Measurements from ENCODE around the gene MBIP.
A peak's percentile ranks its signal among the peaks of the same experiment; 100 is the strongest.

MBIP gene

DNA sequence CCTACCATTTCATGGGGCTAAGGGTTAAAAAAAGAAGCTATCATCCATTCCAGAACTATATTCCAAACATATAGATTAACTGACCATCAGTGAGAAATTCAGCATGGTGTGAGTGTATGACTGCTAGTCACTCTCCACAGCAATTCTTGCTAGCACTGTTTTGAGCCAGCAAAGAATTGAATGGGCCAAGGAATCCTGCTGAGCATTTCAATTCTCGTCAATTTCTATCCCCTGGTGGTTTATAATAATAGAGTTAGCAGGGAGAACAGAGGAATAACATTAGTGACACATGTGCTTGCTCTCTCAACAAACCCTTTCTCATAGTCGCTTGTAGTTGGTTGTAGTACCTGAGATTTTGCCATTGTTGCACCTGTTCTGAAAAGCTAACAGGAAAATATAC is 7.2 kb downstream of the MBIP start:
- DNase-seq: no peak

DNA sequence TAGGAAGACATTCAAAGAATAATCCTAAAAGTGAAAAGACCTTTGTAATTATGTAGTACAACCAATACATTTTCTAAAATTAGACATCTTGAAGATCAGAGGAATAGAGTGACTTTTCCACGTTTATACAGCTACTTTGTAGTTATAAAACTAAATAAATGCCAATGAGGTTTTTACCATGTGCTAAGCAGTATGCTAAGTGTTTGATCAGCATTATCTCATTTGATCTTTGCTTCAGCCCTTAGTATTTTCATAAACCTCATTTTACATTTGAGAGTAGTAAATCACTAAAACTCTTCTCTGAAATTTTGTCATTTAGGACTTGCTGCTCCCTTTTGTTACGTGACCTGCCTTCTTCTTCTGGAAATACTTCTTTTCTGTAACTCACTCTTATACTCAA is 13.6 kb downstream of the MBIP start:
- DNase-seq: no peak

DNA sequence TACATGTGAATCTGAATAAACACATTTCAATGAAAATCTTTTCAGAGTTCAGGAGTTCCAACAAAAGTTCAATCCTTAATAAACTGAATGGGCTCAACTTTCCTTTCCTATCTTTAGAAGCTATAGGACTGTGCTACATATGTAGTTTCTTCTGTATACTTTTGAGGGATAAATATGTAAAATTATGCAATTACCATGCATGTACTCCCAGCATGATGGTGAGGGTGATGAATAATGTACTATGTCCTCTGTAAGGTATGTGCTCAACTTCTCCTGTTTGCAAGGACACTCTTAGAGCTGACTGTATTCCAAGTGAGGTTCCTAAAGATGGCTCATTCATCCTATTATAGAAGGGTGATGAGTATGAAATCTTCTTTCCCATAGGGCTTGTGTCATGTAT is 15.5 kb downstream of the MBIP start:
- no peak for DNase-seq

DNA sequence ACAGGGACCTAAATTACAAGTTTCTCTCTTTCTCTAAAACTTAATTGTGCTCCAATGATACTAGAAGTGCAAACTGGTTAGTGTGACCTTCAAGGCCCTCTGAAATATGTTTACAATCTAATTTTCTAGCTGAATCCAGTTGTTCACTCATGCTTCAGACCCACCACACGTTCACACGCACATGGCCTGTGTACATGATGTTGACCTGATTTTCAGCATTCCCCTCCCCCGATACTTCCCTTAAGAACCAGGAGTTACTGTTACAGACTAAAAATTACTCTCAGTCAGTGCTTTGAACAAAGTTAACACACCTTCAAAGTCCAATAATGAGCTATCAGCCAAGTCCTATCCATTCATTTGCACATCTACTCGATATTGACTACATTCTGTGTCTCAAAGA is 16.5 kb downstream of the MBIP start:
- DNase-seq: no peak

DNA sequence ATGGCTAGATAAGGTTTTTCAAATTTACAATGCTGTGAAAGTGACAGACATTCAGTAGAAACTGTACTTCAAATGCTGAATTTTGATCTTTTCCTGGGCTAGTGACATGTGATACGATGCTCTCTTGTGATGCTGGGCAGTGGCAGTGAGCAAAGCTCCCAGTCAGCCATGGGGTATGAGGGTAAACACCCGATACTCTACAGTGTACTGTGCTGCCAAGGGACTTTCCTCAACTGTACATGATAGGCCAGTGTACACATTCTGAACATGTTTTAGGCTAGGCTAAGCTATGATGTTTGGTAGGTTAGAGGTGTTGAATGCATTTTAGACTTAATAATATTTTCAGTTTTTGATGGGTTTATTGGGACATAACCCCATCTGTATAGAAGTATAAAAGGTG is 17.6 kb downstream of the MBIP start:
- DNase-seq: no peak

DNA sequence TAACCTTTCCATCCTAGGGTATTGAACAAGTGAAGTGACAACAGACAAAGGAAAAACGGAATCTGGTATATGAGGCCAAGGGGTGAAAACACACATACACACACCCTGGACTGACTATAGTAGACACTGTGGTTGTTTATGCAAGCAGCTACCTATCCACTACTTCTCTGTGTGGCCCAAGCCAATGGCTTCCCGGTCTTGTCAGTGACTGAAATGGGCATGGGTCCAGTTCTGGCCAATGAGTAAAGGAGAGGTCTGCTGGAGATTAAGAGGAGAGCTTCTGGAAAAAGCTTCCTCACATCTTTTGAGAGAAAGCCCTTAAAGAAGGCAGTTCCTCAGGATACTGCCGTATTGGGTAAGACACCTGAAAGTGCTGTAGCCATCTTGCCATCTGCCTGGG is 19.3 kb downstream of the MBIP start:
- no peak for DNase-seq

DNA sequence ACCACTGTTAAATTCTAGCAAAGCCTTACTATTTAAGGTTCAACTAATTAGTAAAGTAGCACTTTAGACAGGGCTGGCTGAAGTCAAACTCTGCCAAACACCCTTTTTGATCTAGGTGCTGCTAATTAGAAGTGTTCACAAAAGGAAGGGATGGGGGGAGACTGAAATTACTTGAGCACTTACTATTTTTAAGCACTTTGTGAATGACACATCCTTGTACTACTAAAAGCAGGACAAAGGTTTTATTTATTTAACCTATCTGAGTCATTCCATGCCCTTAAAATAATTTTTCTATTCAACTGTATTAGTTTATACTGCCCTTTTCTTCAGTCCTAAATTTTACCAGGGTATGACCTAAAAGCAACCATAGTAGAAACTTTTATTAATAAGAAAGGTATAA is 20.1 kb downstream of the MBIP start:
- no peak for DNase-seq

DNA sequence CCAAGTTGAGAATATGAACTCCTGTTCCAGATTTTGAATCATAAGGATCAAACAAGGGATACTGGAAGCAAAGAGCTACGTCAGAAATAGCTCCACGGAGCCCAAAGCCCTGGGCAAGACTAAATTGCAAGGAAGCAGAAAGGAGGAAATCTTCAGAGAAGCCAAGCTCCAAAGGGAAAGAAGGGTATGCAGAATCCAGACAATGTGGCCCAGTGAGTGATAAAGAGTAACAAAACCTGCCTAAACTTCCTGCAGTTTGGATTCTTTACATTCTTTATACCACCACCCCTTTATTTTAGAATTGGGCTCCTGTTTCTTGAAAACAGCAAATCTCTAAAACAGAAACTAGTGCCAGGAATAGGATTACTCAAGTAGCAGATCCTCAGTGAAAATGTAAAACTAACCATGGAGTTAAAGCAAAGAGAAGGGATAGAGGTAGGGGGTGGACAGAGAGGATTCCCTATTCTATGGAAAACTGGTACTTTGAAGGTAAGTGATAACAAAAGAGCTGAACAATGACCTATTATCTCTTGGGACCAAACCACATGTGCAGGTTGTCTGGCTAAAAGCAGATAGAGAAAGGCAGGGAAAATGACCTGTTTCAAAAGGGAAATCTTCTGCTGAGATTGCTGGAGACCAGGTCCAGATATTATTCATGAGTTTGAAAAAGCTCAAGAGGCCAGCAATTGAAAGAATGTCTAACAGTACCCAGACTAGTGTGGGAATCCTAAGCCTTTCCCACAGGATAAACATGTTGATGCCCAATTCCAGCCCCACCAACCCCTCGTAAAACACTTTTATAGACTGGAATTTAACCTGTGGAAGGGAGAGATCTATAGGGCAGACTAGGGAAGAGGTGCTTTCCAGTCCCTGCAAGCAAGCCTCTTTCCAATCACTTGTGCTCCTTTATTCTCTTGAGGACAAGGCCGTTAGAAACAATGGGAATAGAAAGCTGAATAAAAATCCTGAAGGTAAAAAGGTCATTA is 24.5 kb downstream of the MBIP start:
- no peak for DNase-seq

DNA sequence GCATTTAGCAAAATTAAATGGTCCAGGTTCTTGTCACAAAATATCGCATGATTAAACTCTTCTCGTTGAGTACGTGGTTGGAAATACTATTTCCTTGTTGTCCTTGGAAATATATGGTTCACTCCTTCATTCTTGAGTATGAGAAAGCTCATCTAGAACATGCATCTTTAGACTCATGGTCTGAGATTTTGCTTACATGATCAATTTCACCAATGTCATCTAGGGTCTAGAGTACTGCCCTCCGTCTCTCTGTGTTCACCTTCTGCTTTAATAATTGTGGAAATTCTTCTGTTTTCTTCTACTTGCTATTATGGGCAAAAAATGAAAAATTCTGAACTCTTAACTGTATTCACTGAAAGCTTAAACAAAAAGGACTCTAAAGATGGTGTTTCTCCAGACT is 25.9 kb downstream of the MBIP start:
- no peak for DNase-seq

DNA sequence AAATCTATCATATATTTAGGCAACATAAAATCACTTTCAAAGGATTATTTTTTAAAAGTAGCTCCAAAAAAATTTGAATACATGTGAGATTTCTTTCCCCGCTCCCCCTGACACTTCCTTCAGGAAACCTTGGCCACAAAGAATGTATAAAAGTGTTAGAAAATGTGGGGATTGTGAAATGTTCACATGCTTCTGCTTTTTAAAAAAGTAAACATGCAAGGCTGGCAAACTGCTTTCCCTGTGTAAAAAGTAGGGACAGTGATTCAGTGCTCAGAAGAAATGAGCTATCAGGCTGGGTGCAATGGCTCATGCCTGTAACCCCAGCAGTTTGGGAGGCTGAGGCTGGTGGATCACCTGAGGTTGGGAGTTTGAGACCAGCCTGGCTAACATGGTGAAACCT is 26.6 kb downstream of the MBIP start:
- no peak for DNase-seq

DNA sequence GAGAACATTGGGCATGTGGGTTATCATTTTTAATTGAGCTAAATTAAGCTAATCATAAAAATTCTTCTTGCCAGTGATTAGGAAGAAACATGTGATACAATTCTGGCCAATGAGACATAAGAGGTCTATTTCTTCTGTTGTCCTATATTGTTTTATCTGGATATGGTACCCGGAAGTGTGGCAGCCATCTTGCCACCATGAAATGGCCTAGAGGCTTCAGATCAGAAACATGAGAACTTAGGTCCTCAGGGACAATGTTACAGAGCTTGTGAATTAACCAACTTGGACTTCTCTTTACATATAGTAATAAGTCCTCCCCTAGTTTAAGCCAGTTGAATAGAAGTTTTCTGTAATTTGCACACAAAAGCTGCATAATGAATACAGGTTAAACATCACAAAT is 30.5 kb downstream of the MBIP start:
- no peak for DNase-seq

DNA sequence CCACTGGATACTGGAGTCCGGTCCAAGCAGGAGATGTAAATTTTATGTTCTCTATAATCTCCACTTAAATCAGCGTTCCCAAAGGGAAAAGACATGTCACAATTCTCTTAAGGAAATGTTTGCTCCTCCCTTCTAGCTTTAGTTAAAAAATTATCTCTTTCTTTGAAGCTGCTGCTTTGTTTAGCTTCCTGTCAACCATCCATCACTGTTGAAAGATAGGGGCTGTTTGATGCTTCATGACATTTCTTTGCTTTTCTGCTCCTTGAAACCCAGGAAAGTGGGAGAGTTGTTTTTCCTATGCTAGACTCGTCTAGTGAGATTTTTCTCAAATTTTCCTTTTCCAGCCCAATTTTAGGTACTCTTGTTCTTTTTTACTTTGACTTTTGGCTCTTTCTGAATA is 31.9 kb downstream of the MBIP start:
- DNase-seq: no peak

DNA sequence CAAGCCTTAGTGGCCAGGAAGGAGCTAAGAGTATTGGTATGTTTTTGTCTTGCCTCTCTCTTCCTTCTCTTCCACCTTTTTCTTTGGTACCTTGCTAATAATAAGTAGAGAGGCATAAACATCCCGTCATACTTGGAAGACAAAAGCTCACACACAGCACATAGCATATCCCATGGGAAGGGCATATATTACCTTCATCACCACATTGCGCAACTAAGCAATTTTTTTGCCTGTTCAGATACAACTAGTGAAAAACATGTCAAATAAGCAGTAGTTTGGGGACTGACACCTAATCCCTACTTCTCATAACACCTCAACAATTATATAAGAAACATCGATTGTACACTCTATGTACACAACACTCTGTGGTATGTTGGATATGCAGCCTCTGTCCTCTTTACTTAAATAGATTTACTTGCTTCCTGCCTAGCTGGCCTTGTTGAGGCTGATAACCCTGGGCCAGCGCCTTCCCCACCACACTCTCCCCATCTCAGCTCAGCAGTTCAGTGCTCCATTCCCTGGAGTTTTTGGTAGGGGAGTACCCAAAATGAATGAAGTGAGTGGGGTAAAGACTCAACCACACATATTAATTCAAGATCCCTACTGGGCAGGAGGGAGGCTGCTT is 35.4 kb downstream of the MBIP start:
- no peak for DNase-seq

DNA sequence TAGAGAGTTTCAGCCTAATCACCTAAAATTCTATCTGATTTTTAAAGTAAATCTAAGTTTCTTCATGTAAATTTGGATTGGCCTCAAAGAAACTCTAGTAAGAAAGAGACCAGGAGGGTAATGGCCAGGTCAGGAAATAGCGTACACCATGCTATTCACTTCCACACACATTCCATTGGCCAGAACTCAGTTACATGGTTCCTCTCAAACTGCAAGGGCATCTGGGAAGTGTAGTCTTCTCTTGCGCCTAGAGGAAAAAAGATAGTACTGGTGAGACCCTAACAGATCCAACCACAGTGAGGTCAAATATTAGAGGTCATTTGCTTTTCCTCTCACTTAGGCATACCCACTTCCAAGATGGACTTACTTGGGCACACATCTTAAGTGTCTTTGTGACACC is 39.1 kb downstream of the MBIP start:
- no peak for DNase-seq

DNA sequence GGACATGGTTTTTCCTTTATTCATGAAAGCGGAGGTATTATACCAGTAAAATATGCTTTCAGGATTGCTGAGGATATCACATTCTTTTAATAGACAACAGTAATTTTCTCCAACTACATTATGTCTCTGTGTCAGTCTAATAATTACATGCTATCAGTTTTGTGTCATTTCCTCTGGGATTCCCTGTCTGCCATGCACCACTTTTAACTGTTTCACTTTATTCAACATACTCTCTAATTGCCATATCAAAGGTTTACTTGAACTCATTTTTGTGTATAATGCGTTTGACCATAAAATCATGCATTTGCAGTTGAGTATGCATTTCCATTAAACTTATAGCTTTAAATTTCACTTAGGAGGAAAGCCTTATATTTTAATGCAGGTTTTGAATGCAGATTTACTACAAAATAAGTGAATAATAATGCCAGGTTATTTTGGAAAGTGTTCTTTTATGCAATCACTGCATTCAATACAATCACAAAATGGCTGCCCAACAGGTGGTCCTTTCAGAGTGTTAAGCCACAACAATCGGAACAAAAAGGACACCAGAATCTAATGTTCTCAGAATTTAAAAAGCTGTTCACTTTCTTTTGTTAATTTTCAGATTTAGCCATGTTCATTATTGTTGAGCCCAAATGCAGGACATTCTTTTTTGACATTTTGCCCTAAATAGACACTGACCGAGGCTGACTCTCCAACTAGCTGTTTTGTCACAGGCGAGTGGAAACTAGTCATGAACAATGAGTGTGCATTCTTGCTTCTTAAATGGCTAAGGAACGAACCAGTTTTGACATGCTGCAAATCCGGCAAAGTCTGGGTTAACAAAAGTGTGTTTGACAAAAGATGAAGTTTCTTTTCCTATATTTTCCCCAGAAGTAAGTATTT is 40.9 kb downstream of the MBIP start:
- no peak for DNase-seq

DNA sequence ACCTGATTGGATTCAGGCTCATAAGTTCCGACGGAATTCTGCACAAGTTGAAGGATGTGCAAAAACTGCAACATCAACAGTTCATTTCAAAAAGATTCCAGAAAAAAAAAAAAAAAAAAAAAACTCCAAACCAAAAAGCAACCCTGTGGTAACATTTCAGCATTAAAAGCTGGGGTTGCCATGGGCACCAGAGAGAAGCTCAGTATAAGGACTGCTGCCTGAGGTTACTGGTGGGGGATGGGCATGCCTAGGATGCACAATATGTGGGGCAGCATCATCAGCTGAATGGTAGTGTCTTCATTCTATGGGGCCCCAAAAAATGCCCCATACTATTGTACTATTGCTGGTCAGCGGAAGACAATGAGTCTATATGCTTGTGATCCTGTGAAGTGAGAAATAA is 44.7 kb downstream of the MBIP start:
- no peak for DNase-seq

DNA sequence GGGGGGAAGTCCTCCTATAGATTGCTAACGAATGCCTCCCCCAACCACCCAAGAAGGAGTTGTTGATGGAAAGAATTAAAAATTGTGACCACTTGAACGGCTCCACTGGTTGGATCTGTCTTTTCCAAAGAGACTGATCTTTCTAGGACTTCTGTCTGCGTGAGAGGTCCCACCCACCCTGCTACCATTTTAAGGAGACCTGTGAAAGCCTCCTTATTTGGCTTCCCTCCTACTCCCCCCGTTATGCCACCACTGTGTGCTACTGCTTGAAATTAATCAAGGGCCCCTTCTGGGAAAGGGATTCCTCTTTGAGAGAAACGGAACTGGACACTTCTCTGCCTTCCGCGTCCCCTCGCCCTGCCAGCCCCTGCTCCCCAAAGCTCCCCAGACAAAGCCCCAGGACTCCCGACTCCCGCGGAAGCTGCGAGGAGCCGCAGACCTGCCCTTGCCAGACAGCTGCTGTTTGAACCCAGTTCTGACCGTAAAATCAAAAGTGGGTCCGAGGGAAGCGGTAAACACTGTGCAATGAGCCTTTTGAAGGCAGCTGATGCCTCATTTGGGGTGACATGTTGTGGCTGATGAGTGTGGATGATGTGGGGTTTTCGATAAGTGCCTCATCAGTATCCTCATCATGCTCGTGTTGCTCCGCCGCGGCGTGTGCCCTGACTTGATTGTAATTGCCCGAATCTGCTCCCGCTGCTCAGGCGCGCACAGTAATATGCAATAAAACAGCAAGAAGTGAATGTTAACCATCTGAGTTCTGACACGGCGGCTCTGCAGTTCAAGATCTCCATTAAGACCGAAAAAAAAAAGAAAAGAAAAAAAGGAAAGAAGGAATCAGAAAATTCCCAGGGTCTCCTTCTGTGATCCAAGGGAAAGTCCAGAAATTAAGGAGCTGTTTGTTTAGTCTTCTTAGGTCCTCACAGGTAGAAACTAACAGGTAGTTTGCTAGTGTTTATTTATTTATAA is 48.2 kb downstream of the MBIP start:
- DNase-seq: no peak

DNA sequence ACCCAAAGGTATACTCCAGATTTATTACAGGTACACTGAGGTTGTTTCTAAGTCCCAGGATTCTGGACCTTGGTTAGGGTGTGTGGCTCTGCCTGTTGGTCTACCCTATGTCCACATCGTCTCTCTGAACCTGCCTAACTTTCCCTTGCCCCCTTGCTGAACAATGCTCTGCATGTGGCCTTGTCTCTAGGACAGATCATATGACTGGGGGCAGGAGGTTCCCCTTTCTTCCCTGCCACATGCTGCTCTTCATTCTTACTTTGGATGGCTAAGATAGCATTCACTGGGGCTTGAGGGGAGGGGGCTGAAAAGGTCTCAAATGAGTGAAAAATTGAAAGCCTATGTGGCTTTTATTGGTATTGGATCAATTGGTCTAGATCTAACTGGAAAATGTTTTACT is 49.2 kb downstream of the MBIP start:
- DNase-seq: no peak

DNA sequence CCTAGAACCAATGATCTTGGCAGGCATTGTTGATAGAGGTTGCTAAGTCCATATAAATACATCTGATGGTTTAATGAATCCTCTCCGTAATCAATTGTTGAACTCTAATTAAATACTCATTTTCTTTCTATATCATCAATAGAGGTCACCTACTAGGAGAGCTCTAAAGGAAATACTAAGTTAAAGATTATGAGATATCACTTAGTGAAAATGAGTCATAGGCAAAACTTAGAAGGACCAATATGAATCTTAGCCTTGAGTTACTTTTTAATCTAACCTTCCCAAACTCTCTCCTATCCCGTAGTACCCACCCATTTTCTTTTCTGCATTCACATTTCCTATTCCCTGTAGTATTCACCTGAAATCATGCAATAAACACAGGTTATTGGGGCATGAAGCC is 50.2 kb downstream of the MBIP start:
- no peak for DNase-seq

DNA sequence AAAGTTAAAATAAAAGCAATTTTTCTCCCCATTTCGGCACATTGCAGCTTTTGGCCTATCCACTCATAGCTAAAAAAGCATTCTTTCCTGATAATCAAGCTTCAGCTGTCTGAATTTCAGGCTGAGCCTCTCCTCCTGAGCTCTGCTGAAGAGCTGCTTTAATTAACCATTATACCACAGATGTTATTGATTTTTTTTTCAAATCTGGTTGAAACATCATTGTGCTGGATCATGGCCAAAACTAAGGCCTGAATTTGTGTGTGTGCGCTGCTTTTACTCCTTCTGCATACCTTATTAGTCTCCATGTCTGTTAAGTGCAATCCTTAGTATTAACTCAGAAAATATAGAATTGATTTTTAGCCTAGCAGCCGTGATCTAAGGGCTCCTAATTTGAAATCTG is 52.3 kb downstream of the MBIP start:
- peak; percentile 76 for DNase-seq

DNA sequence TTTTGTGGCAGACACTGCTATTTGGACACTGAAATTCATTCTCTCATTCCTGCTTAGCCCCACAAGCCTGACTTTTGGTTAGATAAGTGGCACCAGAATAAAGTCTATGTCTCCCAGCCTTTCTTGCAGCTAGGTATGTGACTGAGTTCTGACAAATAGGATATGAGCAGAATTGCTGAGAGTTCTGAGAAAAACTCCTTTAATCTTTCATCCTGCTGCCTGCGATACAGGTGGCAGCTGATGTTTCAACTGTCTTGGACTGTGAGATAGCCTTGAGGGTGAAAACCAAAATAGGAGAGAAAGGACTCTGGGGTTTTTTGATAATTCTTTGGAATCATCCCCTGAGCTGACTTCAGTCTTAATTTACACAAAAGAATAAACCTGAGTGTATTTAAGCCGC is 55.8 kb downstream of the MBIP start:
- no peak for DNase-seq

DNA sequence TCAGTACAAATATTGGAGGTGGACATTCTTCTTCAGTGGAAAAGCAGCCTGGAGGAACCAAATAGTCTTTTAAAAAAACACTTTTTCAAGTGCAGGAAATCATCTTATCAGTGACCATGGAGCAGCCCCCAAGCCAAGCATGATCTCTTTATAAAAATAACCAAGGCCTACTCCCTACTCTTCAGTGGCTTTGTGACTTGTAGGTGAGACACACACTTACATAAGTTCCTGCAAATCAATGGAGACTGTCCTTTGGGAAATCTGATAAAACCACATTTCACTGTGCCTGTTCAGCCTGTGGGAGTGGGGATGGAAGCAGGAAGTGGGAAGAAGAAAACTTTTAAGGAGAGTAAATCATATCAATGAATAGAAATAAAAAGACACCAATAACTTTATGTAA is 56.3 kb downstream of the MBIP start:
- no peak for DNase-seq

Data from NCI-H510A treated with DMSO at 0.1 percent for 48 hours (cell line).